Neuronal stem cell (in vitro differentiated cells): ENCODE data around the gene ZNF253.
"Not testable (repeated sequence)": the region's sequence is repeated elsewhere in the genome, so short reads cannot be mapped to it uniquely, and the experiment has no call there.

Source experiments
- DNase-seq: peaks from one replicate; pipeline ENCODE4 v3.0.0-alpha.2; 2013; ENCODE audit warnings: low spot score
- H2AFZ ChIP-seq: one replicate; pipeline ENCODE4 v1.6.1; 2013; ENCODE audit warnings: mild to moderate bottlenecking, low read length, inconsistent platforms
- H2AK5ac ChIP-seq: 2 replicates; pipeline ENCODE4 v1.6.1; 2013; ENCODE audit warnings: low read depth, mild to moderate bottlenecking, inconsistent platforms, low read length, moderate library complexity, mixed read lengths
- H2BK120ac ChIP-seq: 2 replicates; pipeline ENCODE4 v1.6.1; 2013; ENCODE audit warnings: low read depth, mild to moderate bottlenecking, inconsistent platforms, low read length, moderate library complexity, mixed read lengths
- H2BK12ac ChIP-seq: one replicate; pipeline ENCODE4 v1.6.1; 2013; ENCODE audit warnings: low read length, inconsistent platforms
- H2BK15ac ChIP-seq: 2 replicates; pipeline ENCODE4 v1.6.1; 2013; ENCODE audit warnings: mild to moderate bottlenecking, low read length, inconsistent platforms, mixed read lengths
- H2BK5ac ChIP-seq: one replicate; pipeline ENCODE4 v1.6.1; 2013; ENCODE audit warnings: inconsistent platforms, mild to moderate bottlenecking, low read length, moderate library complexity
- H3K14ac ChIP-seq: one replicate; pipeline ENCODE4 v1.6.1; 2013; ENCODE audit warnings: low read length, inconsistent platforms
- H3K18ac ChIP-seq: 2 replicates; pipeline ENCODE4 v1.6.1; 2013; ENCODE audit warnings: low read length, inconsistent platforms
- H3K23ac ChIP-seq: 2 replicates; pipeline ENCODE4 v1.6.1; 2013; ENCODE audit warnings: low read depth, mild to moderate bottlenecking, mixed read lengths, low read length, inconsistent platforms; ENCODE audit not compliant: poor library complexity
- H3K27ac ChIP-seq: replicated peaks from 3 replicates; pipeline ENCODE4 v1.5.1; 2013; ENCODE audit warnings: low read length, inconsistent platforms
- H3K27me3 ChIP-seq, 3 experiments: 2 replicates each; pipeline ENCODE4 v1.6.1; 2013; ENCODE audit warnings: low read length in 3 of 3, mild to moderate bottlenecking in 2 of 3, inconsistent platforms in 1 of 3, low read depth in 1 of 3, mixed read lengths in 1 of 3, moderate library complexity in 1 of 3; ENCODE audit not compliant: control insufficient read depth in 3 of 3, insufficient read depth in 3 of 3
- H3K36me3 ChIP-seq, 2 donors: replicated peaks in 1 of 2; 2 replicates each; pipeline ENCODE4 v1.6.1; 2013; ENCODE audit warnings: low read length in 2 of 2; ENCODE audit not compliant: control insufficient read depth in 2 of 2, insufficient read depth in 2 of 2
- H3K4ac ChIP-seq: 2 replicates; pipeline ENCODE4 v1.6.1; 2013; ENCODE audit warnings: inconsistent platforms, mild to moderate bottlenecking, low read length, moderate library complexity
- H3K4me1 ChIP-seq, 2 donors: 1 replicate in 1 of 2; 2 replicates in 1 of 2; pipeline ENCODE4 v1.6.1; 2013; ENCODE audit warnings: low read length in 2 of 2, low read depth in 1 of 2; ENCODE audit not compliant: control insufficient read depth in 2 of 2, insufficient read depth in 1 of 2
- H3K4me2 ChIP-seq: one replicate; pipeline ENCODE4 v1.6.1; 2013; ENCODE audit warnings: mild to moderate bottlenecking, low read length, inconsistent platforms; ENCODE audit not compliant: insufficient read depth, poor library complexity, severe bottlenecking
- H3K4me3 ChIP-seq, 2 donors: 2 replicates each; pipeline ENCODE4 v1.5.1; 2013; ENCODE audit warnings: low read length in 2 of 2, mild to moderate bottlenecking in 2 of 2, inconsistent platforms in 1 of 2, moderate library complexity in 1 of 2
- H3K79me1 ChIP-seq: one replicate; pipeline ENCODE4 v1.6.1; 2013; ENCODE audit warnings: low read depth, mild to moderate bottlenecking, inconsistent platforms, low read length, moderate library complexity
- H3K9ac ChIP-seq: one replicate; pipeline ENCODE4 v1.6.1; 2013; ENCODE audit warnings: mild to moderate bottlenecking, low read depth, low read length, inconsistent platforms; ENCODE audit not compliant: poor library complexity
- H3K9me3 ChIP-seq, 2 donors: replicated peaks in 1 of 2; 2 replicates each; pipeline versions ENCODE3 to v1.6.1; 2013; ENCODE audit warnings: low read length in 2 of 2, mild to moderate bottlenecking in 2 of 2, inconsistent platforms in 1 of 2, low read depth in 1 of 2, mixed read lengths in 1 of 2, moderate library complexity in 1 of 2; ENCODE audit not compliant: control insufficient read depth in 2 of 2, insufficient read depth in 1 of 2
- H4K8ac ChIP-seq: one replicate; pipeline ENCODE4 v1.6.1; 2013; ENCODE audit warnings: low read depth, mild to moderate bottlenecking, inconsistent platforms, low read length, moderate library complexity
- H4K91ac ChIP-seq: one replicate; pipeline ENCODE4 v1.6.1; 2013; ENCODE audit warnings: low read length, low read depth, mild to moderate bottlenecking, inconsistent platforms; ENCODE audit not compliant: poor library complexity
- WGBS, 2 donors: extraction: QIAGEN DNeasy Blood & Tissue Kit; methylation state at CpG; one replicate each; pipeline ENCODE4 v1.1.7; 2013; ENCODE audit warnings: missing lambda C conversion rate in 2 of 2, mixed read lengths in 1 of 2; ENCODE audit not compliant: insufficient read length in 2 of 2, insufficient replicate concordance in 1 of 2; ENCODE audit errors: extremely low coverage in 2 of 2; 5-methylcytosine and 5-hydroxymethylcytosine counted together

Gene ZNF253

DNA sequence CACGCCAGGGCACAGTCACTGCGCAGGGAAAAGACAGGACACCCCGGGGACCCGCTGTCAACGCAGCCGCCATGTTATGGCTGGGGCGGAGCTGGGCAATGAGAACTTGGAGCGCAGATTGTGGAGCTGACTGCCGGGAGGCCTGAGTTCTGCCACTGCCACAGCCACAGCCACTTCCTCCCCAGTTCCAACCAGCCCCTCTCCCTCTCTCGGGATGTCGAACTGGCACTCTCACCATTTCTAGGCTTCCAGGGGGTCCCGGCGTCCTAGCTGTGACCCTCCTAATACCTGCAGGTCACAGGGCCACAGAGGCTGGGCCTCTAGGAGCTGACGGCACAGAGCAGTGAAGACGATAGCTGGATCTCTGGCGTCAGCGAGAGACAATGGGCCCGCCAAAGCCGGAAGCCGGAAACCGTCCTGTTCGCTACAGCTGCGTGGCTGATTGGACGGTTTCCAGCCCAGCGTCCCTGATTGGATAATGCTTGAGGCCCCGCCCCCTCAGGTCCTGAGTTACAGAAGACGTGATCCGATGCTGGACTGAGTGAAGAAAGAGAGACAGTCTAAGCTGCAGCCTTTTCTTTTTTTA lies 44.2 kb upstream of the ZNF253 start, which contains the start of gene ZNF506:
ZNF506 (minus strand) TSS at position 385 of the 586 bp plus-strand sequence; CDS start at position 238, 147 bp downstream.
- no peak within 1 kb of the TSS for H2BK15ac ChIP-seq
- no peaks in the 10 kb centered on the region for H3K27me3 ChIP-seq
- H2BK120ac ChIP-seq = peak within 1 kb of the TSS; percentile 78
- no CpG with 5 or more reads among the region's 28 CpGs for WGBS, 2 donors
- peak within 1 kb of the TSS; percentile 97 for H3K9ac ChIP-seq
- no peak within 1 kb of the TSS for H2BK12ac ChIP-seq
- peak within 1 kb of the TSS; percentile 49 for H3K18ac ChIP-seq
- H2BK5ac ChIP-seq = peak within 1 kb of the TSS; percentile 70
- DNase-seq = peak; percentile 92
- H3K4me2 ChIP-seq = peak within 1 kb of the TSS; percentile 76
- H2AK5ac ChIP-seq = peak within 1 kb of the TSS; percentile 5
- H3K4ac ChIP-seq = no peak within 1 kb of the TSS
- H4K8ac ChIP-seq = peak within 1 kb of the TSS; percentile 65
- H3K79me1 ChIP-seq = peaks cover 4% of the 10 kb centered on the region
- H3K4me3 ChIP-seq = peak within 1 kb of the TSS; percentile 89 to 97
- peak within 1 kb of the TSS; percentile 90 for H3K14ac ChIP-seq
- H4K91ac ChIP-seq = no peak within 1 kb of the TSS
- H2AFZ ChIP-seq = peak within 1 kb of the TSS; percentile 96
- H3K9me3 ChIP-seq = peaks cover 0 to 52% of the 10 kb centered on the region in 2 donors
- peaks cover 0 to 21% of the 10 kb centered on the region in 2 donors for H3K36me3 ChIP-seq
- no peak within 1 kb of the TSS for H3K23ac ChIP-seq
- H3K27ac ChIP-seq = peak within 1 kb of the TSS; percentile 94
- peaks cover 0 to 2% of the 10 kb centered on the region in 2 donors for H3K4me1 ChIP-seq

GRCh38 chr19:19821976-19822375 lies 43.7 kb upstream of the ZNF253 start:
- not testable (repeated sequence) for H3K23ac ChIP-seq, H2BK15ac ChIP-seq, H3K14ac ChIP-seq, H3K27ac ChIP-seq, H3K4ac ChIP-seq, H2AK5ac ChIP-seq, H3K27me3 ChIP-seq, H2BK12ac ChIP-seq, H3K4me1 ChIP-seq, H4K91ac ChIP-seq, DNase-seq, H3K18ac ChIP-seq, H3K79me1 ChIP-seq, H3K9ac ChIP-seq, H2BK5ac ChIP-seq, H2BK120ac ChIP-seq, H4K8ac ChIP-seq
- Histone ChIP-seq H3K4me2 (peak overlapping the region; percentile 37), H2AFZ (peak overlapping the region; percentile 76), H3K9me3 (peaks cover 0 to 48% of the 10 kb centered on the region in 2 donors), H3K4me3 (peak overlapping the region; percentile 70 to 89), H3K36me3 (peaks cover 0 to 21% of the 10 kb centered on the region in 2 donors)
- WGBS, 2 donors = no CpG with 5 or more reads among the region's 11 CpGs

DNA sequence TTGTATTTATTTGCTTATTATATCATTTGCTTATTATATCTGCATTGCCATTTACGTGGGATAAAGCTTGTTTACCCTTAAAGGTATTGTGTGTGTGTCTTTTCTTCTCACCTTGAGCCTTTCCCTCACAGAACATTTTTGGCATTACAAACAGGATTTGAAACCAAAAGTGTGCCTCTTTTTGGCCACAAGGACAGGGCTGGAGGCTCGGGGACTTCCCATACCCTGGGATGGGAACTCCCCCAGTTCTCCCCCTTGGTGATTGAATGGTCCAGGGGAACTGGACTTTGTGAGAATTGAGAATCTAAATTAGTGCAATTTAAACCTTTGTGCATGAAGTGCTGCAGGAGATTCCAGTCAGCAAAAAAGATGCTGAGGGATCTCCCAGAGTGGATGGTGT lies 41.8 kb upstream of the ZNF253 start:
- Histone ChIP-seq H4K91ac (no peak overlapping the region), H3K27me3 (no peaks in the 10 kb centered on the region), H4K8ac (no peak overlapping the region), H3K18ac (no peak overlapping the region), H2BK120ac (no peak overlapping the region), H2AFZ (no peak overlapping the region), H3K14ac (no peak overlapping the region), H3K27ac (no peak overlapping the region), H3K23ac (no peak overlapping the region), H3K36me3 (peaks cover 0 to 11% of the 10 kb centered on the region in 2 donors), H3K9ac (no peak overlapping the region), H3K79me1 (peaks cover 2% of the 10 kb centered on the region), H3K4ac (no peak overlapping the region), H2BK5ac (no peak overlapping the region), H3K4me1 (peaks cover 0 to 2% of the 10 kb centered on the region in 2 donors), H3K4me2 (no peak overlapping the region), H2AK5ac (no peak overlapping the region), H2BK12ac (no peak overlapping the region), H2BK15ac (no peak overlapping the region), H3K9me3 (peaks cover 1 to 38% of the 10 kb centered on the region in 2 donors), H3K4me3 (no peak overlapping the region)
- WGBS, 2 donors = no CpG with 5 or more reads among the region's 2 CpGs
- no peak for DNase-seq

DNA sequence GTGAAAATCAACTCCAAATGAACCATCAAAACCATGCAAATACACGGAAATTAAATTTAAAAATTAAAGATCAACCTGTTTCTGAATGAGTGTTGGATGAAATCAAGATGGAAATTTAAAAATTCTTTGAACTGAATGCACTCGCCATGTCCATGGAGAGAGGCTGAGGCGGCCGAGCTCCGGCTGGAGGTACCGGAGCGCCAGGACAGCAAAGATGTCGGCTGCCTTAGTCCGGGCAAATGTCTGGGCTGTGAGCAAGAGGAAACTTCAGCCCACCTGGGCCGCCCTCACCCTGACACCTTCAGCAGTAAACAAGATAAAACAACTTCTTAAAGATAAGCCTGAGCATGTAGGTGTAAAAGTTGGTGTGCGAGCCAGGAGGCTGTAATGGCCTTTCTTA lies 38.8 kb upstream of the ZNF253 start:
- no peak overlapping the region for H2BK5ac ChIP-seq
- H3K9ac ChIP-seq = no peak overlapping the region
- no peak overlapping the region for H4K91ac ChIP-seq
- no peaks in the 10 kb centered on the region for H3K79me1 ChIP-seq
- peaks cover 15 to 50% of the 10 kb centered on the region in 2 donors for H3K9me3 ChIP-seq
- no peak overlapping the region for H3K27ac ChIP-seq
- no peak overlapping the region for H2BK120ac ChIP-seq
- H4K8ac ChIP-seq = no peak overlapping the region
- H3K18ac ChIP-seq = no peak overlapping the region
- H3K4me3 ChIP-seq = no peak overlapping the region
- no peaks in the 10 kb centered on the region for H3K4me1 ChIP-seq
- no peaks in the 10 kb centered on the region for H3K27me3 ChIP-seq
- no peak overlapping the region for H2AK5ac ChIP-seq
- no peak overlapping the region for H2BK12ac ChIP-seq
- H3K4me2 ChIP-seq = no peak overlapping the region
- no CpG with 5 or more reads among the region's 11 CpGs for WGBS, 2 donors
- no peak overlapping the region for H3K14ac ChIP-seq
- H3K23ac ChIP-seq = no peak overlapping the region
- no peak for DNase-seq
- no peak overlapping the region for H3K4ac ChIP-seq
- no peaks in the 10 kb centered on the region for H3K36me3 ChIP-seq
- H2BK15ac ChIP-seq = no peak overlapping the region
- no peak overlapping the region for H2AFZ ChIP-seq
